ENCODE measurements around the gene AP3B1. TPM values are rescaled to one million over a fixed set of nuclear protein-coding genes. Genes with fewer than 3 reads are reported as not detected.

The AP3B1 gene
- total RNA-seq, 1 donor from 2014 or later = 60.4 TPM

- no peaks in the 10 kb centered on the region for H3K9me3 Mint-ChIP-seq (ENCODE audit: low read depth)
- no peak for DNase-seq (ENCODE audit: low spot score)
- H3K27me3 Mint-ChIP-seq (ENCODE audit: low read depth) = no peaks in the 10 kb centered on the region
- no peaks in the 10 kb centered on the region for H3K36me3 Mint-ChIP-seq (ENCODE audit: low read depth)
- TF ChIP-seq CTCF (IDR thresholded peaks at IDR 0.05) = no peak
- peaks cover 23% of the 10 kb centered on the region for H3K4me1 Mint-ChIP-seq (ENCODE audit: low read depth)
- no peak overlapping the region for H3K4me3 Mint-ChIP-seq (ENCODE audit: unreplicated experiment)
- no peak overlapping the region for H3K27ac Mint-ChIP-seq (ENCODE audit: unreplicated experiment)
These were observed 308.2 kb downstream of the AP3B1 start for GRCh38 chr5:77986261-77986660.

GRCh38 chr5:77985247-77985646, 309.3 kb downstream of the AP3B1 start:
- Mint-ChIP-seq H3K4me1 (ENCODE audit: low read depth) (peaks cover 23% of the 10 kb centered on the region), H3K36me3 (ENCODE audit: low read depth) (no peaks in the 10 kb centered on the region), H3K4me3 (ENCODE audit: unreplicated experiment) (no peak overlapping the region), H3K27me3 (ENCODE audit: low read depth) (peaks cover 2% of the 10 kb centered on the region), H3K9me3 (ENCODE audit: low read depth) (no peaks in the 10 kb centered on the region), H3K27ac (ENCODE audit: unreplicated experiment) (no peak overlapping the region)
- TF ChIP-seq CTCF (IDR thresholded peaks at IDR 0.05) = no peak
- DNase-seq (ENCODE audit: low spot score) = no peak

DNA sequence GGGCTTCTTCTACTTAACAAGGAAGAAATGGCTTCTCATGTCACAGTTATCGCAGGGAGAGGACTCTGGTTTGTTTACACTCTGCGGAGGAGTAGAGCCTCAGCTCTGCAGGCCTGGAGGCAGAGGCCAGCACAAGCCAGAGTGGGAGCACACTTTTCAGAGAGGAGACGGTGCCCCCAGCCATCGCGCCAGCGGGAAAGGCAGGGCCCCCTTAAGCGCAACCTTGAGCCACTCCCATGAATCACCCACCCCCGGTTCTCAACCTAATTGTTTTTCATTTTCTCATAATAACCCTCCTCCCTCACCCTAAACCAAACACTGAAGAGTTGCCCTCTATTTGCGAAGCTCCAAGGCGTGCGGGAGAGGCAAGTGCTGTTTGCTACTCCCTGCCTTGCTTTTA, 309.9 kb downstream of the AP3B1 start:
- Mint-ChIP-seq H3K36me3 (ENCODE audit: low read depth) (no peaks in the 10 kb centered on the region), H3K4me1 (ENCODE audit: low read depth) (peaks cover 21% of the 10 kb centered on the region), H3K9me3 (ENCODE audit: low read depth) (no peaks in the 10 kb centered on the region), H3K4me3 (ENCODE audit: unreplicated experiment) (no peak overlapping the region), H3K27ac (ENCODE audit: unreplicated experiment) (no peak overlapping the region), H3K27me3 (ENCODE audit: low read depth) (peaks cover 7% of the 10 kb centered on the region)
- no peak for TF ChIP-seq CTCF (IDR thresholded peaks at IDR 0.05)
- no peak for DNase-seq (ENCODE audit: low spot score)

DNA sequence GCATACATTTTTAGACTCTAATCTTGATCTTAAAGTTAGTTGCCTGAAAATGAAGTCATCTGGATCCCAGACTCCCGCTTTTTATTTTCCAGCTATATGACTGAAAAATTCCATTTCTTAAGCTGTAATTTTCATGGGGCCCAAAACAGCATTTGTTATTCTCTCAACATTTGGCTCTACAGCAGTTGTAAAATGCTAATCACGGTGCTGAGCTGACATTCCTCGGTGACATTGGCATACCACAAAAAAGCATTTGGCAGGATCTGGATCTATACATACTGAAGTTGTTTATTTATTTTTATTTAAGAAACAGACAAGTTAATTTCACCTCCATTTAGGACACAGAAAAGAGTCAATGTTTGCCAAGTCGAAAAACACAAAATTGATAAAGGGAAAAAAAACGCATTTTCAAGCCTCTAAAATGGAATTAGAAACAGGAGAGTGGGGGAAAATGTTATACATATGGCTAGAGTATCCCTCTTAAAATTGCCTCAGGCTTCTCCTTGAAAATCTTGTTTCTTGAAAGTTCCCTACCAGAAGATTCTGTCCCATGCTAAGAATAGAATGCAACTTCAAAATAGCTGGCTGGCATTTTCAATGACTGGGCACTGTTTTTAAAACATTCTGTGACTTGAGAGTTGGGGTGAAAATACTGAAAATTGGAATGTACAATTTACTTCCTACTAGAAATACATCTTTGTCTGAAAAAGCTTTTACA, 310.9 kb downstream of the AP3B1 start:
- no peaks in the 10 kb centered on the region for H3K36me3 Mint-ChIP-seq (ENCODE audit: low read depth)
- no peak overlapping the region for H3K4me3 Mint-ChIP-seq (ENCODE audit: unreplicated experiment)
- H3K27ac Mint-ChIP-seq (ENCODE audit: unreplicated experiment) = no peak overlapping the region
- H3K9me3 Mint-ChIP-seq (ENCODE audit: low read depth) = no peaks in the 10 kb centered on the region
- H3K4me1 Mint-ChIP-seq (ENCODE audit: low read depth) = peaks cover 21% of the 10 kb centered on the region
- no peak for DNase-seq (ENCODE audit: low spot score)
- H3K27me3 Mint-ChIP-seq (ENCODE audit: low read depth) = peaks cover 7% of the 10 kb centered on the region
- TF ChIP-seq CTCF (IDR thresholded peaks at IDR 0.05) = no peak

DNA sequence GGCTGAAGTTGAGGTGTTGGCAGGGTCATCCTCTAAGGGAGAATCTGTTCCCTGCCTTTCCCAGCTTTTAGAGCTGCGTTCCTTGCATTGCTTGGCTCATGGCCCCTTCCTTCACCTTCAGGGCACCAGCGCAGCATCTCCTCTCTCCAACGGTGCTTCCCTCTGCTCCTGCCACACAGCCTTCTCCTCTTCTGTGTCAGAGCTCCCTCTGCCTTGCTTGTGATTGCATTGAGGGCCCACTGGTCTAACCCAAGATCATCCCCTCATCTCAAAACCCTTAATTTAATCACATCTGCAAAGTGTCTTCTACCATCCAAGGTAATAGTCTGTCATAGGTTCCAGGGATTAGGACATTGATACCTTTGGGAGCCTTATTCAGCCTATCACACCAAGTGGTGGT, 312.7 kb downstream of the AP3B1 start:
- Mint-ChIP-seq H3K4me3 (ENCODE audit: unreplicated experiment) (no peak overlapping the region), H3K36me3 (ENCODE audit: low read depth) (no peaks in the 10 kb centered on the region), H3K9me3 (ENCODE audit: low read depth) (no peaks in the 10 kb centered on the region), H3K4me1 (ENCODE audit: low read depth) (peaks cover 21% of the 10 kb centered on the region), H3K27ac (ENCODE audit: unreplicated experiment) (no peak overlapping the region), H3K27me3 (ENCODE audit: low read depth) (peaks cover 10% of the 10 kb centered on the region)
- no peak for DNase-seq (ENCODE audit: low spot score)
- no peak for TF ChIP-seq CTCF (IDR thresholded peaks at IDR 0.05)
